Thyroid gland (tissue), 4 donors: ENCODE measurements around the gene COL13A1. TPM values are rescaled to one million over a fixed set of nuclear protein-coding genes. Genes with fewer than 3 reads are reported as not detected.

Source experiments
- DNase-seq, 2 donors: peaks; one replicate each; pipeline ENCODE4 v3.0.0-alpha.2; 2019
- H3K27ac ChIP-seq, 3 donors: fragments of 200-600 bp; sonication (generic); 1 replicate in 2 of 3; 2 replicates in 1 of 3; pipeline ENCODE4 v1.5.1; 2016 to 2019; ENCODE audit warnings: mild to moderate bottlenecking in 1 of 3, moderate library complexity in 1 of 3
- H3K27me3 ChIP-seq: fragments of 200-600 bp; sonication (generic); one replicate; pipeline ENCODE4 v1.5.1; 2019
- H3K36me3 ChIP-seq, 2 donors: fragments of 200-600 bp; sonication (generic); one replicate each; pipeline ENCODE4 v1.5.1; 2016 to 2019
- H3K4me1 ChIP-seq, 2 donors: fragments of 200-600 bp; sonication (generic); one replicate each; pipeline ENCODE4 v1.5.1; 2017 to 2019
- H3K4me3 ChIP-seq, 3 donors: fragments of 200-600 bp; sonication (generic); replicated peaks in 1 of 3; 1 replicate in 2 of 3; 2 replicates in 1 of 3; pipeline ENCODE4 v1.5.1; 2016; ENCODE audit warnings: mild to moderate bottlenecking in 1 of 3
- H3K9me3 ChIP-seq: fragments of 200-600 bp; sonication (generic); one replicate; pipeline ENCODE4 v1.5.1; 2017
- POLR2A ChIP-seq, 2 donors: fragments of 450-650 bp; IDR thresholded peaks; one replicate each; pipeline ENCODE4 v1.6.1; 2017; ENCODE audit warnings: antibody characterized with exemption in 2 of 2, mild to moderate bottlenecking in 2 of 2, moderate library complexity in 1 of 2
- WGBS, 2 donors: methylation state at CpG; one replicate each; pipeline ENCODE4 v1.1.5; 2017; 5-methylcytosine and 5-hydroxymethylcytosine counted together
- intact Hi-C: fragments of 100-400 bp; cut with DNase I; formaldehyde crosslinking; loops from one replicate; pipeline ENCODE4 v1.15.1; 2023
- total RNA-seq, 4 donors: library from RNA; depleted of rRNA; stranded (reverse); fragments of >200 nt; gene quantifications; one replicate each; pipeline ENCODE4 v1.2.3, GENCODE V29; 2016
- TF ChIP-seq, protein P1 (sequence below), 6 experiments: fragments of 200-600 bp in 3 of 6; fragments of 450-650 bp in 3 of 6; sonication (generic) in 3 of 6; IDR thresholded peaks; one replicate each; pipeline ENCODE4 v1.5.1; 2016 to 2019; ENCODE audit warnings: antibody characterized with exemption in 6 of 6, mild to moderate bottlenecking in 2 of 6, inconsistent platforms in 1 of 6, moderate library complexity in 1 of 6

Gene COL13A1
- total RNA-seq, 4 donors from 2014 or later: 0.22 to 2.4 (median 0.41) TPM

DNA sequence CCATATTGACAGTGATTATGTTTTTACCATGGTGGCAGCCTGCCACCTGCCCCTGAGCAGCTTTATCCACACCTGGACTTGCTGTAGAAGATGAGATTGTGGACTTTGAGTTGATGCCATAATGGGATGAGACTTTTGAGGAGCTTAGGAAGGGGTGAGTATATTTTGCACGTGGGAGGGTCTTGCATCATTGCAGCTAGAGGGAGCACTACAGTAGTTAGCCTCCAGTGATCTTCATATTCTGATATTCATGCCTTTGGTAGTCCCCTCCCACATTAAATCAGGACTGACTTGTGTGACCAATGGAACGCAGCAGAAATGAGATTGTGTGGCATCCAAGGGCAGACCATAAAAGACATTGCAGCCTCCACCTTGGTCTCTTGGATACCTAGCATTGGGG is 18.2 kb upstream of the COL13A1 start:
- no peaks in the 10 kb centered on the region for H3K36me3 ChIP-seq
- no peak for TF ChIP-seq POLR2A (IDR thresholded peaks at IDR 0.05)
- TF ChIP-seq, protein P1, sequence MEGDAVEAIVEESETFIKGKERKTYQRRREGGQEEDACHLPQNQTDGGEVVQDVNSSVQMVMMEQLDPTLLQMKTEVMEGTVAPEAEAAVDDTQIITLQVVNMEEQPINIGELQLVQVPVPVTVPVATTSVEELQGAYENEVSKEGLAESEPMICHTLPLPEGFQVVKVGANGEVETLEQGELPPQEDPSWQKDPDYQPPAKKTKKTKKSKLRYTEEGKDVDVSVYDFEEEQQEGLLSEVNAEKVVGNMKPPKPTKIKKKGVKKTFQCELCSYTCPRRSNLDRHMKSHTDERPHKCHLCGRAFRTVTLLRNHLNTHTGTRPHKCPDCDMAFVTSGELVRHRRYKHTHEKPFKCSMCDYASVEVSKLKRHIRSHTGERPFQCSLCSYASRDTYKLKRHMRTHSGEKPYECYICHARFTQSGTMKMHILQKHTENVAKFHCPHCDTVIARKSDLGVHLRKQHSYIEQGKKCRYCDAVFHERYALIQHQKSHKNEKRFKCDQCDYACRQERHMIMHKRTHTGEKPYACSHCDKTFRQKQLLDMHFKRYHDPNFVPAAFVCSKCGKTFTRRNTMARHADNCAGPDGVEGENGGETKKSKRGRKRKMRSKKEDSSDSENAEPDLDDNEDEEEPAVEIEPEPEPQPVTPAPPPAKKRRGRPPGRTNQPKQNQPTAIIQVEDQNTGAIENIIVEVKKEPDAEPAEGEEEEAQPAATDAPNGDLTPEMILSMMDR (IDR thresholded peaks at IDR 0.05): no peak
- no peak overlapping the region for H3K4me3 ChIP-seq
- no peaks in the 10 kb centered on the region for H3K9me3 ChIP-seq
- WGBS, 2 donors: 64 to 71% methylated on average over 2 of the region's 2 CpGs
- no peak for DNase-seq
- H3K4me1 ChIP-seq: peaks cover 3 to 10% of the 10 kb centered on the region in 2 donors
- H3K27ac ChIP-seq: no peak overlapping the region
- H3K27me3 ChIP-seq: no peaks in the 10 kb centered on the region
- intact Hi-C loops: no loop called here

DNA sequence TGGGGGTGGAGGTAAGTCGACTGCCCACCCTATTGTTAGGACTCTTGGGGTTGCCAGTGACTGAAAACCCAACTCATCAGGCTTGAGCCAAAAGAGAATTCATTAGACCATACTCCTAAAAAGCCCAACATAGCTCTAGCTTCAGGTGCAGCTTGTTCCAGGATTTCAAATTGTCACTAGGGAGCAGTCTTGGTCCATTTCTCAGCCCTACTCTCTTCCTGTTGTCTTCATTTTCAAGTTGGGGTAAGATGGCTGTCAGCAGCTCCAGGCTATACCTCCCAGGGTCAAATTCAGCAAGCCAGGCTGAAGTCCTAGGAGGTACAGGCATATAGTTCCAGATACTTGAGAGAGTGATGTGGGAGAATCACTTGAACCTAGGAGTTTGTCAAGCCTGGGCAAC is 14.9 kb upstream of the COL13A1 start:
- intact Hi-C loops: no loop called here
- H3K4me1 ChIP-seq: no peaks in the 10 kb centered on the region
- WGBS, 2 donors: 55 to 58% methylated on average over 1 of the region's 1 CpG

DNA sequence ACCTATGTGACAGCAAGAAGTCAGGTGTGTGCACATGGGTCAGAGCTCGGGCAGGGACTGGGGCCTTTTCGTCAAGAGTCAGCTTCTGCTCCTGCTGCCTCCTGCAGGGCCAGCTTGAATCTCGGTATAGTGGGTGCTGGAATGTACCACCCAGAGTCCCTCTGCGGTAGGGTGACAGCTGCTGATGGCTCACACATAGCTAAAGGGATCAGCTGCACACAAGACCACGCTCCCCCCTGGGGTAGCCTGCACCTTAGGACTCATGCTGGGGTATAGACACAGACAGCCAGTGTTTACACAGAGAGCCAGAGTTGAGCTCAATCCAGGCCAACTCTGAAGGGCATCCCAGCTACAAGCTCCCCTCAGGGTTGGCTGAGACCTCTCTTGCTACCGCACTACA is 14.0 kb upstream of the COL13A1 start:
- TF ChIP-seq, protein P1 (IDR thresholded peaks at IDR 0.05): no peak
- no peak for TF ChIP-seq POLR2A (IDR thresholded peaks at IDR 0.05)
- Histone ChIP-seq H3K27me3 (no peaks in the 10 kb centered on the region), H3K4me3 (no peak overlapping the region), H3K36me3 (no peaks in the 10 kb centered on the region), H3K9me3 (no peaks in the 10 kb centered on the region), H3K27ac (no peak overlapping the region), H3K4me1 (no peaks in the 10 kb centered on the region)
- no peak for DNase-seq
- 89 to 90% methylated on average over 5 to 6 of the region's 6 CpGs for WGBS, 2 donors
- intact Hi-C loops: no loop called here

More for the DNA sequence above, 14.9 kb upstream of the COL13A1 start:
- Histone ChIP-seq H3K27me3 (no peaks in the 10 kb centered on the region), H3K36me3 (no peaks in the 10 kb centered on the region), H3K9me3 (no peaks in the 10 kb centered on the region), H3K27ac (no peak overlapping the region), H3K4me3 (no peak overlapping the region)
- DNase-seq: no peak
- TF ChIP-seq, protein P1 (IDR thresholded peaks at IDR 0.05): peak in 1 of 6 experiments; percentile 4
- TF ChIP-seq POLR2A (IDR thresholded peaks at IDR 0.05): no peak

DNA sequence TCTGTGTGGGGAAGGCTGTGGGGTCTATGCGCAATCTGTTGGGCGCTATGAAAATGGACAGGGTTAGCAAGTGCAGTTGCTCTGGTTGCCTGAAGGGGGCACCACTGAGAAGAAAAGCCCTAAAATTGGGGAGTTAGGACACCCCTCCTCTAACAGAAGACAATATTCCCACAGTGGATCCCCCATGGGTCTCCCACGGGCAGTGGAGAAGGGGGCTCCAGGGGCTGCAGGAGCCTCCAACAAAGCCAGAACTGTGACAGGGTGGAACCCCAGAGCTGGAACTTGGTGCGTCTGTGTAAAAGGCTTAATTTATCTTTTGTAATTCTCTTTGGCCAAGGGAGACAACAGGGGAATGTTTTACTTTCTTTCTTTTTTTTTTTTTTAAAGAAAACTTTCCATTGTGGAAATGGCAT is 12.5 kb upstream of the COL13A1 start:
- Histone ChIP-seq H3K27me3 (no peaks in the 10 kb centered on the region), H3K4me3 (no peak overlapping the region), H3K4me1 (no peaks in the 10 kb centered on the region), H3K36me3 (no peaks in the 10 kb centered on the region), H3K27ac (no peak overlapping the region), H3K9me3 (no peaks in the 10 kb centered on the region)
- TF ChIP-seq, protein P1 (IDR thresholded peaks at IDR 0.05): peak in 3 of 6 experiments; percentile 10 to 45 (median 28)
- no peak for TF ChIP-seq POLR2A (IDR thresholded peaks at IDR 0.05)
- whole genome bisulfite sequencing, 2 donors: 64 to 76% methylated on average over 4 of the region's 4 CpGs
- intact Hi-C loops: no loop called here
- no peak for DNase-seq

DNA sequence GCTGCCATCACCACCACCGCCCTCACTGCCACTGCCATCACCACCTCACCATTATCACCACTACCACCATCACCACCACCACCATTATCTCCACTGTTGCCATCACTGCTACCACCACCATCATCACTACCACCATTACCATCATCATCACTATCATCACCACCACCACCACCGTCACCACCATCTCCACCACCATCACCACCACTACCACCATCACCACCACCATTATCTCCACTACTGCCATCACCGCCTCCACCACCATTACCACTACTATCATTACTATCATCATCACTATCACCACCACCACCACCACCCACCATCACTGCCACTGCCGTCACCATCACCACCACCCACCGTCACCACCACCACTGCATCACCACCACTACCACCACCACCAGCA is 9.9 kb upstream of the COL13A1 start:
- no peaks in the 10 kb centered on the region for H3K9me3 ChIP-seq
- no peaks in the 10 kb centered on the region for H3K36me3 ChIP-seq
- no peaks in the 10 kb centered on the region for H3K4me1 ChIP-seq
- TF ChIP-seq, protein P1 (IDR thresholded peaks at IDR 0.05): no peak
- no peak for TF ChIP-seq POLR2A (IDR thresholded peaks at IDR 0.05)
- no peak overlapping the region for H3K27ac ChIP-seq
- 94 to 97% methylated on average over 5 of the region's 5 CpGs for WGBS, 2 donors
- H3K4me3 ChIP-seq: no peak overlapping the region
- intact Hi-C loops: loop anchor here (10.0 kb wide), 1 partner anchor 147 kb away; no protein-coding TSS in a partner anchor
- DNase-seq: no peak
- no peaks in the 10 kb centered on the region for H3K27me3 ChIP-seq
